H9 (cell line): ENCODE results near the gene TRAK2. TPM values are rescaled to one million over a fixed set of nuclear protein-coding genes. Genes with fewer than 3 reads are reported as not detected.

Source experiments
- DNase-seq: peaks from one replicate; pipeline ENCODE4 v3.0.0-alpha.2; 2017
- H2AFZ ChIP-seq: one replicate; pipeline ENCODE4 v1.6.1; 2013; ENCODE audit warnings: mild to moderate bottlenecking, low read length, control low read depth, moderate library complexity
- H2AK5ac ChIP-seq: 2 replicates; pipeline ENCODE4 v1.6.1; 2013; ENCODE audit warnings: low read length, control low read depth, mixed read lengths; ENCODE audit not compliant: insufficient read length
- H2BK120ac ChIP-seq: one replicate; pipeline ENCODE4 v1.6.1; 2013; ENCODE audit warnings: low read depth, mild to moderate bottlenecking, low read length, control low read depth, inconsistent platforms; ENCODE audit not compliant: poor library complexity, severe bottlenecking
- H2BK12ac ChIP-seq: 2 replicates; pipeline ENCODE4 v1.6.1; 2013; ENCODE audit warnings: low read length, control low read depth, mixed read lengths, low read depth; ENCODE audit not compliant: insufficient read length
- H2BK15ac ChIP-seq: 2 replicates; pipeline ENCODE4 v1.6.1; 2013; ENCODE audit warnings: low read depth, low read length, control low read depth
- H2BK20ac ChIP-seq: one replicate; pipeline ENCODE4 v1.6.1; 2013; ENCODE audit warnings: low read depth, mild to moderate bottlenecking, low read length, control low read depth, inconsistent platforms; ENCODE audit not compliant: poor library complexity, severe bottlenecking
- H2BK5ac ChIP-seq: 2 replicates; pipeline ENCODE4 v1.6.1; 2013; ENCODE audit warnings: low read length, control low read depth, mixed read lengths; ENCODE audit not compliant: insufficient read length
- H3K14ac ChIP-seq: 2 replicates; pipeline ENCODE4 v1.6.1; 2013; ENCODE audit warnings: low read length, control low read depth; ENCODE audit not compliant: insufficient read depth
- H3K18ac ChIP-seq: 2 replicates; pipeline ENCODE4 v1.6.1; 2013; ENCODE audit warnings: low read depth, mild to moderate bottlenecking, mixed read lengths, low read length, control low read depth; ENCODE audit not compliant: insufficient read length
- H3K23ac ChIP-seq: 2 replicates; pipeline ENCODE4 v1.6.1; 2013; ENCODE audit warnings: low read length, control low read depth, mixed read lengths, low read depth; ENCODE audit not compliant: insufficient read length
- H3K23me2 ChIP-seq: 2 replicates; pipeline ENCODE4 v1.6.1; 2013; ENCODE audit warnings: low read depth, mild to moderate bottlenecking, mixed read lengths, low read length, control low read depth; ENCODE audit not compliant: insufficient read length, poor library complexity, severe bottlenecking
- H3K27ac ChIP-seq: 2 replicates; pipeline ENCODE4 v1.5.1; 2013; ENCODE audit warnings: low read length, control low read depth, mixed read lengths, low read depth; ENCODE audit not compliant: insufficient read length
- H3K27me3 ChIP-seq: 2 replicates; pipeline ENCODE4 v1.6.1; 2013; ENCODE audit warnings: low read length, control low read depth, inconsistent platforms; ENCODE audit not compliant: insufficient read depth
- H3K4ac ChIP-seq: 2 replicates; pipeline ENCODE4 v1.6.1; 2013; ENCODE audit warnings: low read depth, mild to moderate bottlenecking, control low read depth, inconsistent platforms, low read length, moderate library complexity
- H3K4me1 ChIP-seq: 2 replicates; pipeline ENCODE4 v1.6.1; 2013; ENCODE audit warnings: low read length, control low read depth, inconsistent platforms; ENCODE audit not compliant: insufficient read depth
- H3K4me2 ChIP-seq: 2 replicates; pipeline ENCODE4 v1.6.1; 2013; ENCODE audit warnings: low read length, control low read depth, mixed read lengths; ENCODE audit not compliant: insufficient read length, insufficient read depth
- H3K56ac ChIP-seq: 2 replicates; pipeline ENCODE4 v1.6.1; 2013; ENCODE audit warnings: low read depth, mild to moderate bottlenecking, mixed read lengths, low read length, control low read depth; ENCODE audit not compliant: insufficient read length
- H3K79me1 ChIP-seq: 2 replicates; pipeline ENCODE4 v1.6.1; 2013; ENCODE audit warnings: low read depth, mild to moderate bottlenecking, moderate library complexity, low read length, control low read depth, inconsistent platforms; ENCODE audit not compliant: insufficient read depth, poor library complexity, severe bottlenecking
- H3K79me2 ChIP-seq: 2 replicates; pipeline ENCODE4 v1.6.1; 2013; ENCODE audit warnings: low read length, control low read depth, inconsistent platforms; ENCODE audit not compliant: insufficient read depth
- H3K9ac ChIP-seq: 2 replicates; pipeline ENCODE4 v1.6.1; 2013; ENCODE audit warnings: low read length, control low read depth, mixed read lengths; ENCODE audit not compliant: insufficient read length; ENCODE audit errors: extremely low read depth
- H3K9me3 ChIP-seq: one replicate; pipeline ENCODE4 v1.6.1; 2013; ENCODE audit warnings: low read depth, low read length, inconsistent platforms; ENCODE audit not compliant: control insufficient read depth
- H3T11ph ChIP-seq: one replicate; pipeline ENCODE4 v1.6.1; 2013; ENCODE audit warnings: mild to moderate bottlenecking, low read length, control low read depth, inconsistent platforms
- H4K20me1 ChIP-seq: one replicate; pipeline ENCODE4 v1.6.1; 2013; ENCODE audit not compliant: control insufficient read depth, insufficient read length, insufficient read depth
- H4K5ac ChIP-seq: 2 replicates; pipeline ENCODE4 v1.6.1; 2013; ENCODE audit warnings: low read depth, mild to moderate bottlenecking, mixed read lengths, low read length, control low read depth; ENCODE audit not compliant: insufficient read length
- H4K8ac ChIP-seq: replicated peaks from 2 replicates; pipeline ENCODE4 v1.6.1; 2013; ENCODE audit warnings: low read length, control low read depth, mixed read lengths, low read depth; ENCODE audit not compliant: insufficient read length
- H4K91ac ChIP-seq: 2 replicates; pipeline ENCODE4 v1.6.1; 2013; ENCODE audit warnings: low read depth, mild to moderate bottlenecking, moderate library complexity, mixed read lengths, low read length, control low read depth; ENCODE audit not compliant: insufficient read length
- H3K27ac Mint-ChIP-seq, 3 experiments: 2 replicates in 2 of 3; 3 replicates in 1 of 3; pipeline ENCODE4 v1.8.0; 2020 to 2021; ENCODE audit warnings: mixed read lengths in 3 of 3, mild to moderate bottlenecking in 1 of 3, moderate library complexity in 1 of 3
- H3K27me3 Mint-ChIP-seq: 2 replicates; pipeline ENCODE4 v1.8.0; 2021; ENCODE audit warnings: low read depth, mild to moderate bottlenecking, moderate library complexity, mixed read lengths
- H3K36me3 Mint-ChIP-seq, 3 experiments: 2 replicates in 2 of 3; 3 replicates in 1 of 3; pipeline ENCODE4 v1.8.0; 2020 to 2021; ENCODE audit warnings: low read depth in 3 of 3, mixed read lengths in 3 of 3; ENCODE audit not compliant: insufficient read depth in 1 of 3
- H3K4me1 Mint-ChIP-seq, 2 experiments: 2 replicates each; pipeline ENCODE4 v1.8.0; 2020; ENCODE audit warnings: mixed read lengths in 2 of 2
- H3K4me3 Mint-ChIP-seq, 2 experiments: 2 replicates in 1 of 2; 3 replicates in 1 of 2; pipeline ENCODE4 v1.8.0; 2020 to 2021; ENCODE audit warnings: mild to moderate bottlenecking in 2 of 2, mixed read lengths in 2 of 2, moderate library complexity in 1 of 2
- H3K9me3 Mint-ChIP-seq, 2 experiments: 2 replicates in 1 of 2; 3 replicates in 1 of 2; pipeline ENCODE4 v1.8.0; 2020; ENCODE audit warnings: mild to moderate bottlenecking in 2 of 2, mixed read lengths in 2 of 2, moderate library complexity in 1 of 2
- CTCF ChIP-seq: fragments of 200-600 bp; sonication (generic); conservative IDR thresholded peaks from 3 replicates; pipeline ENCODE4 v1.8.0; 2021; ENCODE audit warnings: antibody characterized with exemption, mild to moderate bottlenecking
- WGBS: extraction: QIAGEN DNeasy Blood & Tissue Kit; methylation state at CpG from one replicate; pipeline ENCODE4 v1.1.7; 2013; ENCODE audit warnings: missing lambda C conversion rate, low lambda C conversion rate, mixed read lengths; ENCODE audit not compliant: insufficient read length; ENCODE audit errors: extremely low coverage; 5-methylcytosine and 5-hydroxymethylcytosine counted together
- total RNA-seq: library from RNA; stranded (reverse); gene quantifications from 2 replicates; pipeline ENCODE4 v1.2.1, GENCODE V29; 2021

TRAK2 gene
- total RNA-seq, 1 experiment from 2014 or later: 14.2 TPM

- no peak overlapping the region for H3K4me2 ChIP-seq
- no CpG with 5 or more reads among the region's 4 CpGs for WGBS
- H4K5ac ChIP-seq: no peak overlapping the region
- TF ChIP-seq CTCF: no peak
- no peaks in the 10 kb centered on the region for H3K79me2 ChIP-seq
- no peaks in the 10 kb centered on the region for H3K9me3 Mint-ChIP-seq
- no peak overlapping the region for H2BK12ac ChIP-seq
- H2AK5ac ChIP-seq: no peak overlapping the region
- H3K4ac ChIP-seq: no peak overlapping the region
- H3K27me3 Mint-ChIP-seq: no peaks in the 10 kb centered on the region
- peaks cover 3% of the 10 kb centered on the region in 2 experiments; a peak in 3 of 4 replicates for H3K4me1 Mint-ChIP-seq
- H4K8ac ChIP-seq: no peak overlapping the region
- H2BK5ac ChIP-seq: no peak overlapping the region
- H3T11ph ChIP-seq: no peak overlapping the region
- no peak overlapping the region for H3K9ac ChIP-seq
- no peak overlapping the region for H2AFZ ChIP-seq
- H3K56ac ChIP-seq: no peak overlapping the region
- H4K91ac ChIP-seq: no peak overlapping the region
- no peak overlapping the region for H2BK15ac ChIP-seq
- no peak overlapping the region for H3K14ac ChIP-seq
- H4K20me1 ChIP-seq: no peaks in the 10 kb centered on the region
- no peak overlapping the region for H3K4me3 Mint-ChIP-seq
- no peak overlapping the region for H3K27ac ChIP-seq
- H3K4me1 ChIP-seq: no peaks in the 10 kb centered on the region
- H2BK120ac ChIP-seq: no peak overlapping the region
- H3K36me3 Mint-ChIP-seq: no peaks in the 10 kb centered on the region
- no peaks in the 10 kb centered on the region for H3K23me2 ChIP-seq
- no peaks in the 10 kb centered on the region for H3K27me3 ChIP-seq
- H3K79me1 ChIP-seq: no peaks in the 10 kb centered on the region
- no peak for DNase-seq
- no peak overlapping the region for H2BK20ac ChIP-seq
- H3K9me3 ChIP-seq: no peaks in the 10 kb centered on the region
- no peak overlapping the region for H3K18ac ChIP-seq
- H3K27ac Mint-ChIP-seq: no peak overlapping the region
- no peak overlapping the region for H3K23ac ChIP-seq
These were observed 31.3 kb downstream of the TRAK2 start for GRCh38 chr2:201419986-201420385.
